22Rv1 (cell line): ENCODE data around the gene TFAP2A.

Experiments
- H3K27ac ChIP-seq: fragments of 450-650 bp; 2 replicates; pipeline ENCODE4 v1.5.1; 2017
- CTCF ChIP-seq: fragments of 450-650 bp; IDR thresholded peaks from 2 replicates; pipeline ENCODE4 v1.5.1; 2017; ENCODE audit warnings: mild to moderate bottlenecking
- ZFX ChIP-seq: fragments of 450-650 bp; IDR thresholded peaks from 2 replicates; pipeline ENCODE4 v1.6.1; 2017; ENCODE audit warnings: antibody characterized with exemption, borderline replicate concordance

The TFAP2A gene

GRCh38 chr6:10397756-10398445, 17.0 kb downstream of the TFAP2A start:
- no peak for TF ChIP-seq ZFX
- TF ChIP-seq CTCF = no peak
- H3K27ac ChIP-seq = peak overlapping the region; percentile 99

- H3K27ac ChIP-seq = peak overlapping the region; percentile 99
- no peak for TF ChIP-seq ZFX
- TF ChIP-seq CTCF = no peak
These were observed 18.1 kb downstream of the TFAP2A start for GRCh38 chr6:10396785-10397184.

GRCh38 chr6:10395704-10396546, 18.9 kb downstream of the TFAP2A start:
- TF ChIP-seq CTCF (no peak), ZFX (no peak)
- peak overlapping the region; percentile 99 for H3K27ac ChIP-seq

GRCh38 chr6:10395171-10395703, 19.6 kb downstream of the TFAP2A start:
- TF ChIP-seq CTCF (no peak), ZFX (no peak)

GRCh38 chr6:10393544-10394225, 21.2 kb downstream of the TFAP2A start:
- TF ChIP-seq CTCF (no peak), ZFX (no peak)

More at GRCh38 chr6:10395171-10395703, 19.6 kb downstream of the TFAP2A start:
- peak overlapping the region; percentile 99 for H3K27ac ChIP-seq

GRCh38 chr6:10391799-10392198, 23.1 kb downstream of the TFAP2A start:
- no peak for TF ChIP-seq ZFX
- TF ChIP-seq CTCF = no peak
- H3K27ac ChIP-seq = no peak overlapping the region

More at GRCh38 chr6:10393544-10394225, 21.2 kb downstream of the TFAP2A start:
- H3K27ac ChIP-seq = peak overlapping the region; percentile 36
